GM21526 (cell line): ENCODE measurements around the gene TMEM183A.
A peak's percentile ranks its signal among the peaks of the same experiment; 100 is the strongest.
"Not testable (repeated sequence)": the region's sequence is repeated elsewhere in the genome, so short reads cannot be mapped to it uniquely, and the experiment has no call there.

Experiments
- ATAC-seq: cut with Tn5 transposase; IDR thresholded peaks from one replicate; pipeline ENCODE4 v1.9.1; 2021; ENCODE audit warnings: moderate library complexity; ENCODE audit not compliant: unreplicated experiment, low FRiP score

The TMEM183A gene

GRCh38 chr1:202987255-202987654, 19.9 kb upstream of the TMEM183A start:
- ATAC-seq, result no peak

GRCh38 chr1:202987922-202988583, 19.1 kb upstream of the TMEM183A start:
- ATAC-seq, result no peak

- ATAC-seq, result no peak
Observed at GRCh38 chr1:202989879-202990278, 17.3 kb upstream of the TMEM183A start.

- no peak for ATAC-seq
Observed at GRCh38 chr1:202991112-202991511, 16.1 kb upstream of the TMEM183A start.

GRCh38 chr1:202994756-202995155, 12.4 kb upstream of the TMEM183A start:
- no peak for ATAC-seq

- no peak for ATAC-seq
Observed at GRCh38 chr1:202998836-202999750, 8.1 kb upstream of the TMEM183A start.

GRCh38 chr1:203000217-203000944, 6.8 kb upstream of the TMEM183A start:
- ATAC-seq, result no peak

- ATAC-seq, result no peak
Observed at GRCh38 chr1:203001986-203002385, 5.2 kb upstream of the TMEM183A start.

GRCh38 chr1:203002951-203003350, 4.2 kb upstream of the TMEM183A start:
- ATAC-seq, result no peak

GRCh38 chr1:203005395-203006142, 1.6 kb upstream of the TMEM183A start:
- not testable (repeated sequence) for ATAC-seq

- ATAC-seq, result no peak
Observed at GRCh38 chr1:203009185-203009584, 2.0 kb downstream of the TMEM183A start.

- no peak for ATAC-seq
Observed at GRCh38 chr1:203011582-203011981, 4.4 kb downstream of the TMEM183A start.

GRCh38 chr1:203017061-203017460, 9.9 kb downstream of the TMEM183A start:
- ATAC-seq, result no peak

- ATAC-seq, result no peak
Observed at GRCh38 chr1:203017692-203018091, 10.5 kb downstream of the TMEM183A start.

- not testable (repeated sequence) for ATAC-seq
Observed at GRCh38 chr1:203022855-203023254, 15.7 kb downstream of the TMEM183A start.

- no peak for ATAC-seq
Observed at GRCh38 chr1:203025686-203026030, 18.5 kb downstream of the TMEM183A start.

GRCh38 chr1:203026031-203026665, 19.0 kb downstream of the TMEM183A start, which contains the start of gene PPFIA4:
Gene PPFIA4, plus strand, starts transcription at chr1:203026491. Its CDS starts 12,518 bp downstream, at chr1:203039009.
- peak; percentile 58 for ATAC-seq

GRCh38 chr1:203026666-203027663, 19.8 kb downstream of the TMEM183A start:
- peak; percentile 5 for ATAC-seq
